ENCODE results near the gene MT2A. TPM values are rescaled to one million over a fixed set of nuclear protein-coding genes. Genes with fewer than 3 reads are reported as not detected.

Gene MT2A
- total and polyA plus RNA-seq, 2 donors (not counting 1 experiment from before 2014, with no cell fraction given) = 3.1 to 14.4 TPM

- H3K4me1 Mint-ChIP-seq = peaks cover 29% of the 10 kb centered on the region
- H3K79me2 ChIP-seq (ENCODE audit: control insufficient read depth, insufficient read depth, low read length) = no peaks in the 10 kb centered on the region
- H3K27me3 ChIP-seq (replicated peaks in 1 of 4; ENCODE audit: control extremely low read depth in 1 of 4, control insufficient read depth in 3 of 4, insufficient read depth in 4 of 4, low read length in 3 of 4) = peaks cover 0 to 90% (median 46%) of the 10 kb centered on the region in 4 experiments
- no peaks in the 10 kb centered on the region for H3K36me3 ChIP-seq (replicated peaks in 1 of 2; ENCODE audit: control extremely low read depth in 1 of 2, control insufficient read depth in 1 of 2, extremely low read depth in 1 of 2, insufficient read depth in 2 of 2, low read length in 1 of 2)
- no peak overlapping the region for H3K4me3 Mint-ChIP-seq
- H4K20me1 ChIP-seq (ENCODE audit: control insufficient read depth, insufficient read depth, low read length, poor library complexity, severe bottlenecking) = no peaks in the 10 kb centered on the region
- no peak overlapping the region for H3K27ac Mint-ChIP-seq
- H3K4me1 ChIP-seq (ENCODE audit: control insufficient read depth in 2 of 2, insufficient read depth in 2 of 2, low read length in 2 of 2) = peaks cover 29 to 41% of the 10 kb centered on the region in 2 donors
- peak overlapping the region; percentile 33 for H3K4me2 ChIP-seq (replicated peaks; ENCODE audit: low read depth, low read length, poor library complexity, severe bottlenecking)
- no peak overlapping the region for H3K9ac ChIP-seq (ENCODE audit: low read length)
- CTCF ChIA-PET = no interaction called here
- TF ChIP-seq EZH2 (IDR thresholded peaks at IDR 0.05; ENCODE audit: borderline replicate concordance, insufficient read depth, low read depth, low read length, poor library complexity, severe bottlenecking) = no peak
- TF ChIP-seq, protein P1, sequence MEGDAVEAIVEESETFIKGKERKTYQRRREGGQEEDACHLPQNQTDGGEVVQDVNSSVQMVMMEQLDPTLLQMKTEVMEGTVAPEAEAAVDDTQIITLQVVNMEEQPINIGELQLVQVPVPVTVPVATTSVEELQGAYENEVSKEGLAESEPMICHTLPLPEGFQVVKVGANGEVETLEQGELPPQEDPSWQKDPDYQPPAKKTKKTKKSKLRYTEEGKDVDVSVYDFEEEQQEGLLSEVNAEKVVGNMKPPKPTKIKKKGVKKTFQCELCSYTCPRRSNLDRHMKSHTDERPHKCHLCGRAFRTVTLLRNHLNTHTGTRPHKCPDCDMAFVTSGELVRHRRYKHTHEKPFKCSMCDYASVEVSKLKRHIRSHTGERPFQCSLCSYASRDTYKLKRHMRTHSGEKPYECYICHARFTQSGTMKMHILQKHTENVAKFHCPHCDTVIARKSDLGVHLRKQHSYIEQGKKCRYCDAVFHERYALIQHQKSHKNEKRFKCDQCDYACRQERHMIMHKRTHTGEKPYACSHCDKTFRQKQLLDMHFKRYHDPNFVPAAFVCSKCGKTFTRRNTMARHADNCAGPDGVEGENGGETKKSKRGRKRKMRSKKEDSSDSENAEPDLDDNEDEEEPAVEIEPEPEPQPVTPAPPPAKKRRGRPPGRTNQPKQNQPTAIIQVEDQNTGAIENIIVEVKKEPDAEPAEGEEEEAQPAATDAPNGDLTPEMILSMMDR (IDR thresholded peaks at IDR 0.05) = no peak
- ATAC-seq (ENCODE audit: low read depth) (no peak), DNase-seq (peak; percentile 26)
- H3K4me3 ChIP-seq (ENCODE audit: control extremely low read depth in 1 of 5, extremely low read depth in 1 of 5, insufficient read depth in 1 of 5, low read depth in 2 of 5, low read length in 4 of 5) = no peak overlapping the region
- 4% methylated on average over 34 of the region's 40 CpGs for WGBS (ENCODE audit: insufficient coverage)
- POLR2A ChIA-PET = no interaction called here
- H2AFZ ChIP-seq (ENCODE audit: insufficient read depth, low read depth, low read length, poor library complexity, severe bottlenecking) = no peak overlapping the region
- intact Hi-C loops (cut with micrococcal nuclease) = loop anchor here (10.0 kb wide), 1 partner anchor 49 kb away; the partner anchor contains the start of gene MT1X
- no peaks in the 10 kb centered on the region for H3K9me3 Mint-ChIP-seq (ENCODE audit: insufficient read depth)
- H3K9me3 ChIP-seq (ENCODE audit: control extremely low read depth in 1 of 3, control insufficient read depth in 2 of 3, insufficient read depth in 1 of 3, low read length in 2 of 3) = peaks cover 0 to 4% (median 0%) of the 10 kb centered on the region in 3 donors
- no peak overlapping the region for H3K27ac ChIP-seq (ENCODE audit: low read length in 2 of 2)
- H3K27me3 Mint-ChIP-seq = peaks cover 81% of the 10 kb centered on the region
Observed at GRCh38 chr16:56635441-56635967, 27.1 kb downstream of the MT2A start.

DNA sequence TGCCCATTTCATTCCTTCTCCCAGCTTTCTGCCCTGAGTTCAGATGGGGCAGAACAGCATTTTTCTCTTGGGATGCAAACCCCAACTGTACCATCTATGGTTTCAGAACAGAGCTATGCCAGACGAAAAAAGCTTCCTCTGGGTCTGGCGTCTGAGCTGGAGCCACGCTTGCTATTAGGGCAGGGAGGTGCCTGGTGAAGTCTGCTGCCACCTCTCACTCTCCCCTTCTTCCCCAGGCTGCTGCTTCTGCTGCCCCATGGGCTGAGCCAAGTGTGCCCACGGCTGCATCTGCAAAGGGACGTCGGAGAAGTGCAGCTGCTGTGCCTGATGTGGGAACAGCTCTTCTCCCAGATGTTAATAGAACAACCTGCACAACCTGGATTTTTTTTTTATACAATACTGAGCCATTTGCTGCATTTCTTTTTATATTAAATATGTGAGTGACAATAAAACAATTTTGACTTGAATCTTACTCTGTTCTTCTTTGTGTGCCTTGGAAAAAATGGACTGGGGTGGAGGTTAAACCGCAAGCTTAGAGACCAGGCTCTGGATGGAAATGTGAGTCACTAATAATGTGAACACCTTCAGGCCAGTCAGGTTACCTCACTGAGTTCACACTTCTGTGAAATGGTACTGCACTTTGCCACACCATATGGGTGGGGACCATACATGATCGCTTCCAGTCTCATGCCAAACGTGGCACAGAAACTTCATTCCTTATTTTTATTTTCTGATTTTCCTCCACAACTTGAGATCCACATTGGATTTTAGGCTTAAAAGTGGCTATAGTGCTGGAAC lies 28.4 kb downstream of the MT2A start:
- H3K4me3 Mint-ChIP-seq = no peak overlapping the region
- Histone ChIP-seq H4K20me1 (ENCODE audit: control insufficient read depth, insufficient read depth, low read length, poor library complexity, severe bottlenecking) (no peaks in the 10 kb centered on the region), H3K4me1 (ENCODE audit: control insufficient read depth in 2 of 2, insufficient read depth in 2 of 2, low read length in 2 of 2) (peaks cover 26 to 37% of the 10 kb centered on the region in 2 donors), H2AFZ (ENCODE audit: insufficient read depth, low read depth, low read length, poor library complexity, severe bottlenecking) (no peak overlapping the region), H3K4me2 (replicated peaks; ENCODE audit: low read depth, low read length, poor library complexity, severe bottlenecking) (no peak overlapping the region), H3K36me3 (replicated peaks in 1 of 2; ENCODE audit: control extremely low read depth in 1 of 2, control insufficient read depth in 1 of 2, extremely low read depth in 1 of 2, insufficient read depth in 2 of 2, low read length in 1 of 2) (no peaks in the 10 kb centered on the region), H3K4me3 (ENCODE audit: control extremely low read depth in 1 of 5, extremely low read depth in 1 of 5, insufficient read depth in 1 of 5, low read depth in 2 of 5, low read length in 4 of 5) (no peak overlapping the region), H3K9ac (ENCODE audit: low read length) (no peak overlapping the region), H3K79me2 (ENCODE audit: control insufficient read depth, insufficient read depth, low read length) (no peaks in the 10 kb centered on the region), H3K27ac (ENCODE audit: low read length in 2 of 2) (no peak overlapping the region), H3K27me3 (replicated peaks in 1 of 4; ENCODE audit: control extremely low read depth in 1 of 4, control insufficient read depth in 3 of 4, insufficient read depth in 4 of 4, low read length in 3 of 4) (peaks cover 0 to 86% (median 41%) of the 10 kb centered on the region in 4 experiments), H3K9me3 (ENCODE audit: control extremely low read depth in 1 of 3, control insufficient read depth in 2 of 3, insufficient read depth in 1 of 3, low read length in 2 of 3) (peaks cover 0 to 4% (median 0%) of the 10 kb centered on the region in 3 donors)
- ChIA-PET CTCF (no interaction called here), POLR2A (no interaction called here)
- TF ChIP-seq, protein P1 (IDR thresholded peaks at IDR 0.05) = no peak
- no peak for TF ChIP-seq EZH2 (IDR thresholded peaks at IDR 0.05; ENCODE audit: borderline replicate concordance, insufficient read depth, low read depth, low read length, poor library complexity, severe bottlenecking)
- no peak overlapping the region for H3K27ac Mint-ChIP-seq
- DNase-seq (no peak), ATAC-seq (ENCODE audit: low read depth) (no peak)
- H3K4me1 Mint-ChIP-seq = peaks cover 24% of the 10 kb centered on the region
- 0% methylated on average over 2 of the region's 9 CpGs for WGBS (ENCODE audit: insufficient coverage)
- H3K27me3 Mint-ChIP-seq = peaks cover 81% of the 10 kb centered on the region
- intact Hi-C loops (cut with micrococcal nuclease) = loop anchor here (10.0 kb wide), 1 partner anchor 48 kb away; the partner anchor contains the start of gene MT1X
- H3K9me3 Mint-ChIP-seq (ENCODE audit: insufficient read depth) = no peaks in the 10 kb centered on the region
